HepG2 (cell line): ENCODE data around the gene LIN28A. TPM values are rescaled to one million over a fixed set of nuclear protein-coding genes. Genes with fewer than 3 reads are reported as not detected.

ENCODE experiments used
- ATAC-seq: fragments of 200-7000 bp; cut with Tn5 transposase; 3 replicates; pipeline ENCODE4 v1.9.1; 2020; ENCODE audit warnings: mild to moderate bottlenecking, moderate library complexity
- BruUV-seq: library from RNA; stranded (reverse); fragments of 400-500 nt; replicated peaks from 2 replicates; lab custom pipeline; 2021; lab: Mats Ljungman, UMichigan
- CTCF ChIA-PET: fragments of 300-600 bp; formaldehyde crosslinking; extraction: SDS; loops from one replicate; lab custom pipeline; 2021; ENCODE audit warnings: low total read pairs, inconsistent platforms, low intra/inter-chr PET ratio; lab: Yijun Ruan, JAX
- POLR2A ChIA-PET: fragments of 350-600 bp; sonication (Branson Sonifier 250); formaldehyde crosslinking; loops from one replicate; lab custom pipeline; 2020; ENCODE audit warnings: antibody characterized with exemption, inconsistent platforms; lab: Yijun Ruan, JAX
- DNase-seq: peaks from one replicate; pipeline ENCODE4 v3.0.0-alpha.2; 2015; ENCODE audit warnings: low spot score
- FAIRE-seq: peaks from 3 replicates; lab custom pipeline; 2011; peaks lifted over from hg19 to GRCh38; lab: Jason Lieb, UNC
- H2AFZ ChIP-seq: one replicate; pipeline ENCODE4 v1.6.1; 2011; ENCODE audit warnings: low read length, inconsistent platforms
- H3K27ac ChIP-seq: fragments of 300-600 bp; 3 replicates; pipeline ENCODE4 v1.8.0; 2011; ENCODE audit warnings: mixed run types, mild to moderate bottlenecking, mixed read lengths, low read length, inconsistent platforms; ENCODE audit not compliant: insufficient read depth; ENCODE audit errors: extremely low read length
- H3K27me3 ChIP-seq, 2 experiments: fragments of 200-600 bp in 1 of 2; 2 replicates in 1 of 2; 3 replicates in 1 of 2; pipeline versions ENCODE4 v1.6.0 to v1.8.0; 2011; ENCODE audit warnings: low read length in 2 of 2, mild to moderate bottlenecking in 2 of 2, moderate library complexity in 2 of 2, inconsistent platforms in 1 of 2; ENCODE audit not compliant: insufficient read depth in 2 of 2, control insufficient read depth in 1 of 2
- H3K36me3 ChIP-seq, 2 experiments: fragments of 200-600 bp in 1 of 2; replicated peaks in 1 of 2; 2 replicates in 1 of 2; 3 replicates in 1 of 2; pipeline versions ENCODE4 v1.5.1 to v1.8.0; 2011; ENCODE audit warnings: low read length in 2 of 2, inconsistent platforms in 1 of 2; ENCODE audit not compliant: insufficient read depth in 2 of 2, control insufficient read depth in 1 of 2
- H3K4me1 ChIP-seq: 2 replicates; pipeline ENCODE4 v1.5.1; 2012; ENCODE audit warnings: low read length, inconsistent platforms; ENCODE audit not compliant: insufficient read depth
- H3K4me2 ChIP-seq: 2 replicates; pipeline ENCODE4 v1.6.0; 2011; ENCODE audit warnings: low read depth, low read length, inconsistent platforms
- H3K4me3 ChIP-seq, 3 experiments: fragments of 200-600 bp in 1 of 3; sonication (generic), shearing (Covaris generic) in 1 of 3; replicated peaks in 1 of 3; 2 replicates each; pipeline ENCODE4 v1.5.1; 2011 to 2016; ENCODE audit warnings: low read length in 3 of 3, inconsistent platforms in 2 of 3, low read depth in 2 of 3, mild to moderate bottlenecking in 2 of 3, control low read depth in 1 of 3, mixed read lengths in 1 of 3; ENCODE audit not compliant: insufficient read depth in 1 of 3
- H3K79me2 ChIP-seq: one replicate; pipeline ENCODE4 v1.6.1; 2011; ENCODE audit warnings: low read length, inconsistent platforms; ENCODE audit not compliant: insufficient read depth
- H3K9ac ChIP-seq: 2 replicates; pipeline ENCODE4 v1.6.0; 2011; ENCODE audit warnings: mild to moderate bottlenecking, low read depth, low read length, inconsistent platforms; ENCODE audit not compliant: insufficient read depth
- H3K9me3 ChIP-seq: 2 replicates; pipeline ENCODE4 v1.5.1; 2012; ENCODE audit warnings: mild to moderate bottlenecking, low read length
- H4K20me1 ChIP-seq: 2 replicates; pipeline ENCODE4 v1.6.0; 2011; ENCODE audit warnings: inconsistent platforms, mild to moderate bottlenecking, low read length, moderate library complexity; ENCODE audit not compliant: insufficient read depth
- CEBPB ChIP-seq: IDR thresholded peaks from 2 replicates; pipeline ENCODE4 v1.6.1; 2011; ENCODE audit warnings: low read depth, low read length, improper control_type of control experiment, borderline replicate concordance
- HNRNPL ChIP-seq: fragments of 200-400 bp; formaldehyde crosslinking; IDR thresholded peaks from 2 replicates; pipeline ENCODE4 v1.6.1; 2017; ENCODE audit warnings: mild to moderate bottlenecking, low read depth, low read length
- LBX2 ChIP-seq: sonication (generic); formaldehyde crosslinking; IDR thresholded peaks from 2 replicates; pipeline ENCODE4 v1.5.0; 2020; ENCODE audit warnings: missing genetic modification reagents, mild to moderate bottlenecking, borderline replicate concordance
- NR2F6 ChIP-seq, 2 experiments: IDR thresholded peaks; 2 replicates each; pipeline ENCODE4 v1.6.1; 2016; ENCODE audit warnings: antibody characterized with exemption in 1 of 2, mild to moderate bottlenecking in 1 of 2
- RFXAP ChIP-seq: sonication (generic); formaldehyde crosslinking; IDR thresholded peaks from 2 replicates; pipeline ENCODE4 v1.4.0; 2020; ENCODE audit warnings: missing genetic modification reagents, borderline replicate concordance
- SMAD3 ChIP-seq: sonication (generic); formaldehyde crosslinking; IDR thresholded peaks from 2 replicates; pipeline ENCODE4 v1.4.0; 2020; ENCODE audit warnings: missing genetic modification reagents
- TCF7 ChIP-seq: sonication (generic); IDR thresholded peaks from 2 replicates; pipeline ENCODE4 v1.6.1; 2016; ENCODE audit warnings: antibody characterized with exemption, low read depth
- ZNF224 ChIP-seq: sonication (generic); formaldehyde crosslinking; IDR thresholded peaks from 2 replicates; pipeline ENCODE4 v1.5.0; 2020; ENCODE audit warnings: mild to moderate bottlenecking, missing genetic modification reagents
- ZNF264 ChIP-seq: sonication (generic); formaldehyde crosslinking; IDR thresholded peaks from 2 replicates; pipeline ENCODE4 v1.4.0; 2020; ENCODE audit warnings: missing genetic modification reagents
- ZNF605 ChIP-seq: sonication (generic); formaldehyde crosslinking; IDR thresholded peaks from 2 replicates; pipeline ENCODE4 v1.8.0; 2022; ENCODE audit warnings: mild to moderate bottlenecking, missing genetic modification reagents
- ZNF782 ChIP-seq: sonication (generic); formaldehyde crosslinking; IDR thresholded peaks from 2 replicates; pipeline ENCODE4 v1.4.0; 2020; ENCODE audit warnings: missing genetic modification reagents, mild to moderate bottlenecking, borderline replicate concordance
- ZSCAN31 ChIP-seq: sonication (generic); formaldehyde crosslinking; IDR thresholded peaks from 2 replicates; pipeline ENCODE4 v1.5.0; 2020; ENCODE audit warnings: low read depth, mild to moderate bottlenecking, missing genetic modification reagents
- WGBS: methylation state at CpG from one replicate; pipeline ENCODE4 v1.1.6; 2017; ENCODE audit warnings: low lambda C conversion rate; 5-methylcytosine and 5-hydroxymethylcytosine counted together
- in situ Hi-C: cut with HindIII; loops from 2 replicates; pipeline ENCODE4 v1.10.0; 2017; ENCODE audit warnings: low pct_unique_long_range_greater_than_20kb; ENCODE audit not compliant: extremely low pct_ligation_motif_present
- intact Hi-C: fragments of 100-400 bp; cut with micrococcal nuclease; formaldehyde crosslinking; loops from one replicate; pipeline ENCODE4 v1.10.0; 2022; ENCODE audit not compliant: unreplicated experiment
- polyA plus RNA-seq, 8 experiments: library from polyadenylated mRNA; depleted of rRNA in 3 of 8; stranded (reverse) in 7 of 8; unstranded in 1 of 8; fragments of >200 nt; fragmentation: Illumina TruSeq in 4 of 8; extraction: Trizol in 4 of 8; gene quantifications; 2 replicates each; pipeline versions ENCODE4 v1.2.1 to v1.2.3, GENCODE V29; 2011 to 2016; ENCODE audit warnings: low read depth in 4 of 8, missing spikeins in 1 of 8, mixed read lengths in 1 of 8; ENCODE audit not compliant: insufficient read depth in 1 of 8
- total RNA-seq, 5 experiments: library from RNA; depleted of rRNA; stranded (reverse); fragments of >200 nt; fragmentation: Illumina TruSeq; extraction: Trizol; gene quantifications; 2 replicates each; pipeline ENCODE4 v1.2.3, GENCODE V29; 2016; ENCODE audit warnings: low read depth in 1 of 5

LIN28A gene
- total and polyA plus RNA-seq, 2 of the 13 experiments (the other 11 are each of a cell fraction or from before 2014, with no cell fraction given), result not detected

GRCh38 chr1:26459148-26459547 lies 48.5 kb downstream of the LIN28A start:
- TF ChIP-seq ZNF782, result no peak
- no peak for TF ChIP-seq TCF7
- no peak for TF ChIP-seq CEBPB
- no peak for TF ChIP-seq ZNF264 (CRISPR knock-in tag)
- no peak for TF ChIP-seq RFXAP (CRISPR knock-in tag)
- no peak for TF ChIP-seq SMAD3 (CRISPR knock-in tag)
- TF ChIP-seq ZNF605 (CRISPR knock-in tag), result no peak
- no peak for TF ChIP-seq HNRNPL
- no peak for TF ChIP-seq ZNF224 (CRISPR knock-in tag)
- Histone ChIP-seq H3K79me2 (no peaks in the 10 kb centered on the region), H3K4me1 (no peaks in the 10 kb centered on the region), H3K9ac (no peak overlapping the region), H3K36me3 (peaks cover 10 to 41% of the 10 kb centered on the region in 2 experiments; a peak in 4 of 5 replicates), H4K20me1 (no peaks in the 10 kb centered on the region), H3K4me3 (no peak overlapping the region), H2AFZ (no peak overlapping the region), H3K4me2 (no peak overlapping the region), H3K9me3 (no peaks in the 10 kb centered on the region), H3K27me3 (no peaks in the 10 kb centered on the region), H3K27ac (no peak overlapping the region)
- POLR2A ChIA-PET, result no interaction called here
- no peak for DNase-seq
- no peak for FAIRE-seq
- intact Hi-C loops, result no loop called here
- WGBS, result 88% methylated on average over 1 of the region's 1 CpG
- in situ Hi-C loops, result no loop called here
- CTCF ChIA-PET, result no interaction called here
- BruUV-seq, result no TSS peak
- ATAC-seq, result no peak

GRCh38 chr1:26459573-26460031 lies 49.0 kb downstream of the LIN28A start:
- no peak overlapping the region for H3K27ac ChIP-seq
- TF ChIP-seq NR2F6 (IDR thresholded peaks at IDR 0.05) (no peak), NR2F6 (CRISPR knock-in tag; IDR thresholded peaks at IDR 0.05) (no peak), ZSCAN31 (CRISPR knock-in tag) (no peak), LBX2 (CRISPR knock-in tag) (no peak)
- H2AFZ ChIP-seq, result no peak overlapping the region
- peaks cover 12 to 46% of the 10 kb centered on the region in 2 experiments for H3K36me3 ChIP-seq
- no peaks in the 10 kb centered on the region for H4K20me1 ChIP-seq
- POLR2A ChIA-PET, result no interaction called here
- intact Hi-C loops (no loop called here), in situ Hi-C loops (no loop called here)
- no peak for FAIRE-seq
- no peak overlapping the region for H3K4me3 ChIP-seq
- no peak for DNase-seq
- no peak overlapping the region for H3K9ac ChIP-seq
- H3K4me1 ChIP-seq, result no peaks in the 10 kb centered on the region
- H3K9me3 ChIP-seq, result no peaks in the 10 kb centered on the region
- H3K27me3 ChIP-seq, result no peaks in the 10 kb centered on the region
- no peak for ATAC-seq
- no peak overlapping the region for H3K4me2 ChIP-seq
- H3K79me2 ChIP-seq, result no peaks in the 10 kb centered on the region
- CTCF ChIA-PET, result no interaction called here
- 93% methylated on average over 3 of the region's 3 CpGs for WGBS
- BruUV-seq, result no TSS peak
